ENCODE data around the gene ZNF385B. TPM values are rescaled to one million over a fixed set of nuclear protein-coding genes. Genes with fewer than 3 reads are reported as not detected.

The ZNF385B gene
- total RNA-seq, 5 donors from 2014 or later (not counting 1 experiment from before 2014, with no cell fraction given): 0.12 TPM; not detected in 4

DNA sequence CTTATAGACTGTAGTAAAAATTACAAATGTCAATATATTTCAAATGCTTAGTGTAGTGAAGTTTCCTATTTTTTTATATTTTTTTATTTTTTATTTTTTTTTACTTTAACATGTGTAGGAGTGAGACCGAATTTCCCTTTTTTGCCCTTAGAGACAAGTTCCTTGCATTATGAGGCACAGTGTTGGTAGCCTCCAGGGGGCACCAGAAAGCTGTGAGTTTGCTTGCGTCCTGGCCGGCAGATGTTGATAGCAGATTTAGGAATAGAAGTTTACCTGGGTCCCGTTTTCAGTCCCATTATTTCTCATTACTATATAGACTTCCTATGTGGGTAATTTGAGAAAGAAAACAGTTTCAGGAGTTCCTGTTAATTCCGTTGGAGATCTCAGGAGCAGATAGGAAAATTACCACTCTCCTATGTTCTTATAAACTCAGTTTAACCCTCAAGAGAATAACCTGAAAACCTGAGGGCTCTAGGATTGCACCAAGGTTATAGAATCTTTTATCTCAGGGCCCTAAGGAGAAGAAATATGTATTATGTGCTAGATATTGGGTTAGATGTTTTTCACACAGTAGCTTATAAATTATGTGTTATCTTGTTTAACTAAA is 439.3 kb downstream of the ZNF385B start:
- H3K36me3 Mint-ChIP-seq: no peaks in the 10 kb centered on the region
- ATAC-seq (replicated peaks in 1 of 4) (peak in 1 of 4 experiments; percentile 43), DNase-seq (peak in 15 of 35 experiments; percentile 1 to 49 (median 11))
- H3K27ac Mint-ChIP-seq: no peak overlapping the region
- no peaks in the 10 kb centered on the region for H3K9me3 Mint-ChIP-seq
- H3K4me1 Mint-ChIP-seq: peaks cover 0 to 2% (median 1%) of the 10 kb centered on the region in 3 donors
- Histone ChIP-seq H3K4me1 (ENCODE audit: control insufficient read depth in 1 of 2, extremely low read depth in 1 of 2, insufficient read depth in 2 of 2, low read length in 2 of 2) (no peaks in the 10 kb centered on the region), H3K9me3 (no peaks in the 10 kb centered on the region), H3K4me3 (ENCODE audit: control insufficient read depth in 1 of 2, extremely low read depth in 1 of 2, low read length in 1 of 2) (no peak overlapping the region), H3K27me3 (replicated peaks in 1 of 2; ENCODE audit: control insufficient read depth in 2 of 2, extremely low read depth in 1 of 2, insufficient read depth in 2 of 2, low read length in 1 of 2) (no peaks in the 10 kb centered on the region), H3K27ac (ENCODE audit: low read length) (no peak overlapping the region), H3K36me3 (ENCODE audit: control insufficient read depth in 2 of 2, extremely low read depth in 1 of 2, insufficient read depth in 1 of 2, low read length in 1 of 2) (no peaks in the 10 kb centered on the region)
- H3K4me3 Mint-ChIP-seq: no peak overlapping the region
- WGBS (ENCODE audit: insufficient coverage): no CpG with 5 or more reads among the region's 5 CpGs
- POLR2A ChIA-PET: no interaction called here
- CTCF ChIA-PET: interaction anchor here in 1 of 2 donors (0.9 to 1.0 kb wide), 2 partner anchors 9 to 18 kb away, joined by 3 to 4 read pairs; no protein-coding TSS in a partner anchor
- H3K27me3 Mint-ChIP-seq: peaks cover 3 to 14% of the 10 kb centered on the region in 2 donors

GRCh38 chr2:179417436-179417949 is 443.9 kb downstream of the ZNF385B start:
- DNase-seq (no peak), ATAC-seq (replicated peaks in 1 of 4) (no peak)
- no peak overlapping the region for H3K27ac ChIP-seq (ENCODE audit: low read length)
- H3K27ac Mint-ChIP-seq: no peak overlapping the region
- H3K4me1 ChIP-seq (ENCODE audit: control insufficient read depth in 1 of 2, extremely low read depth in 1 of 2, insufficient read depth in 2 of 2, low read length in 2 of 2): no peaks in the 10 kb centered on the region
- no peaks in the 10 kb centered on the region for H3K9me3 ChIP-seq
- H3K36me3 ChIP-seq (ENCODE audit: control insufficient read depth in 2 of 2, extremely low read depth in 1 of 2, insufficient read depth in 1 of 2, low read length in 1 of 2): no peaks in the 10 kb centered on the region
- peaks cover 0 to 2% (median 1%) of the 10 kb centered on the region in 3 donors for H3K4me1 Mint-ChIP-seq
- ChIA-PET POLR2A (no interaction called here), CTCF (no interaction called here)
- H3K4me3 Mint-ChIP-seq: no peak overlapping the region
- no CpG with 5 or more reads among the region's 2 CpGs for WGBS (ENCODE audit: insufficient coverage)
- H3K36me3 Mint-ChIP-seq: no peaks in the 10 kb centered on the region
- H3K27me3 Mint-ChIP-seq: peaks cover 8 to 14% of the 10 kb centered on the region in 2 donors
- H3K9me3 Mint-ChIP-seq: no peaks in the 10 kb centered on the region
- H3K4me3 ChIP-seq (ENCODE audit: control insufficient read depth in 1 of 2, extremely low read depth in 1 of 2, low read length in 1 of 2): no peak overlapping the region
- no peaks in the 10 kb centered on the region for H3K27me3 ChIP-seq (replicated peaks in 1 of 2; ENCODE audit: control insufficient read depth in 2 of 2, extremely low read depth in 1 of 2, insufficient read depth in 2 of 2, low read length in 1 of 2)

GRCh38 chr2:179412112-179412511 is 449.3 kb downstream of the ZNF385B start:
- ChIA-PET POLR2A (no interaction called here), CTCF (interaction anchor here in 1 of 2 donors (0.6 kb wide), 1 partner anchor 191 kb away, joined by 3 read pairs; no protein-coding TSS in a partner anchor)
- Histone ChIP-seq H3K27me3 (replicated peaks in 1 of 2; ENCODE audit: control insufficient read depth in 2 of 2, extremely low read depth in 1 of 2, insufficient read depth in 2 of 2, low read length in 1 of 2) (no peaks in the 10 kb centered on the region), H3K4me1 (ENCODE audit: control insufficient read depth in 1 of 2, extremely low read depth in 1 of 2, insufficient read depth in 2 of 2, low read length in 2 of 2) (peaks cover 0 to 2% of the 10 kb centered on the region in 2 experiments), H3K27ac (ENCODE audit: low read length) (no peak overlapping the region), H3K4me3 (ENCODE audit: control insufficient read depth in 1 of 2, extremely low read depth in 1 of 2, low read length in 1 of 2) (no peak overlapping the region), H3K36me3 (ENCODE audit: control insufficient read depth in 2 of 2, extremely low read depth in 1 of 2, insufficient read depth in 1 of 2, low read length in 1 of 2) (no peaks in the 10 kb centered on the region), H3K9me3 (no peaks in the 10 kb centered on the region)
- H3K4me1 Mint-ChIP-seq: peaks cover 0 to 5% (median 1%) of the 10 kb centered on the region in 3 donors
- no peak overlapping the region for H3K27ac Mint-ChIP-seq
- WGBS (ENCODE audit: insufficient coverage): no CpG with 5 or more reads among the region's 3 CpGs
- H3K36me3 Mint-ChIP-seq: no peaks in the 10 kb centered on the region
- DNase-seq (no peak), ATAC-seq (replicated peaks in 1 of 4) (no peak)
- H3K9me3 Mint-ChIP-seq: no peaks in the 10 kb centered on the region
- no peak overlapping the region for H3K4me3 Mint-ChIP-seq
- H3K27me3 Mint-ChIP-seq: peaks cover 22 to 31% of the 10 kb centered on the region in 2 donors

DNA sequence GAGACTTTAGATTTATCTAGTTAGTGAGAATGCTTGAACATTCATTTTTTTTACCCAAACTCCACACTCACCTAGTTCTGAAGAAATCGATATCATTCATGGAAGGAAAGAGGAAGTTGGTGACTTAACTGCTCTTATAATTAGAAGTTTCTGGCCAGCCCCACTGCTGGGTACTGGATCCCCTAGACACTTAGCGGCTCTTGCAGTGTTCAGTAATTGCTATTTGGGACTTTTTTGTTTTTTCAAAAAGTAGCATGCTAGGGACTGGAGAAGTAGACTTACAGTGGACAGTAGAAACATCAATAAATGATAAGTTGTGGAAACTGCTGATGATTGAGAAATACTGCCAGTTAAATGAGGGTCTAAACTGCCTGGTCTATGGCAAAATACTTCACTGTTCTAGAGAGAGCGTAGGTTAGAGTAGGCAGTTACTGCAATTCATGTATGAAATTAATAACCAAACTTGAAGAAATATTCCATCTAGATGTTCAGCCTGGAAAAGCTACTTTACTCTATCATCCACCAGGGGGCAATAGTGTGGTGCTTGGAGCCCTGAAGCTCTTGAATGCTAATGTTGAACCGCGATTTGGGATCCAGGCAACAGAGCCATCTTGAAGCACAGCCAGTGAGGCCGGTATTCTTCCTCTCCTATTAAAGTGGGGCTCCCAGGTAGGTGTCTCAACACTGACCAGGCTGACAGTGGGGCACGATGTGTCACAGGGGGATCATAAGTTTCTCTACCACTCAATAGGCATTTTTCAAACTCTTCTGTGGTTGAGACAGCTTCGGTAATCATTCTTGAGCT is 450.7 kb downstream of the ZNF385B start:
- ChIA-PET CTCF (no interaction called here), POLR2A (interaction anchor here in 1 of 2 donors (0.8 kb wide), 1 partner anchor 15 kb away, joined by 3 read pairs; no protein-coding TSS in a partner anchor)
- no peak for ATAC-seq (replicated peaks in 1 of 4)

GRCh38 chr2:179403624-179404023 is 457.8 kb downstream of the ZNF385B start:
- no peak for ATAC-seq (replicated peaks in 1 of 4)
- Mint-ChIP-seq H3K9me3 (no peaks in the 10 kb centered on the region), H3K27ac (no peak overlapping the region), H3K27me3 (peaks cover 15 to 24% of the 10 kb centered on the region in 2 donors), H3K4me3 (no peak overlapping the region), H3K36me3 (no peaks in the 10 kb centered on the region), H3K4me1 (no peaks in the 10 kb centered on the region)
- POLR2A ChIA-PET: no interaction called here
- Histone ChIP-seq H3K27me3 (replicated peaks in 1 of 2; ENCODE audit: control insufficient read depth in 2 of 2, extremely low read depth in 1 of 2, insufficient read depth in 2 of 2, low read length in 1 of 2) (no peaks in the 10 kb centered on the region), H3K4me1 (ENCODE audit: control insufficient read depth in 1 of 2, extremely low read depth in 1 of 2, insufficient read depth in 2 of 2, low read length in 2 of 2) (no peaks in the 10 kb centered on the region), H3K27ac (ENCODE audit: low read length) (no peak overlapping the region), H3K9me3 (no peaks in the 10 kb centered on the region), H3K36me3 (ENCODE audit: control insufficient read depth in 2 of 2, extremely low read depth in 1 of 2, insufficient read depth in 1 of 2, low read length in 1 of 2) (no peaks in the 10 kb centered on the region), H3K4me3 (ENCODE audit: control insufficient read depth in 1 of 2, extremely low read depth in 1 of 2, low read length in 1 of 2) (no peak overlapping the region)
- CTCF ChIA-PET: interaction anchor here in 1 of 2 donors (0.6 kb wide), 1 partner anchor 589 kb away, joined by 3 read pairs; no protein-coding TSS in a partner anchor
- DNase-seq: no peak

More for the DNA sequence above, 450.7 kb downstream of the ZNF385B start:
- 12% methylated on average over 3 of the region's 8 CpGs for WGBS (ENCODE audit: insufficient coverage)
- no peaks in the 10 kb centered on the region for H3K9me3 ChIP-seq
- Mint-ChIP-seq H3K27ac (no peak overlapping the region), H3K27me3 (peaks cover 25 to 33% of the 10 kb centered on the region in 2 donors), H3K36me3 (no peaks in the 10 kb centered on the region), H3K4me1 (peaks cover 0 to 5% (median 1%) of the 10 kb centered on the region in 3 donors), H3K9me3 (no peaks in the 10 kb centered on the region), H3K4me3 (no peak overlapping the region)
- peaks cover 0 to 2% of the 10 kb centered on the region in 2 experiments for H3K4me1 ChIP-seq (ENCODE audit: control insufficient read depth in 1 of 2, extremely low read depth in 1 of 2, insufficient read depth in 2 of 2, low read length in 2 of 2)
- no peaks in the 10 kb centered on the region for H3K36me3 ChIP-seq (ENCODE audit: control insufficient read depth in 2 of 2, extremely low read depth in 1 of 2, insufficient read depth in 1 of 2, low read length in 1 of 2)
- no peak overlapping the region for H3K27ac ChIP-seq (ENCODE audit: low read length)
- no peak overlapping the region for H3K4me3 ChIP-seq (ENCODE audit: control insufficient read depth in 1 of 2, extremely low read depth in 1 of 2, low read length in 1 of 2)
- DNase-seq: peak in 3 of 35 experiments; percentile 2 to 42 (median 2)
- H3K27me3 ChIP-seq (replicated peaks in 1 of 2; ENCODE audit: control insufficient read depth in 2 of 2, extremely low read depth in 1 of 2, insufficient read depth in 2 of 2, low read length in 1 of 2): no peaks in the 10 kb centered on the region

GRCh38 chr2:179393481-179393880 is 467.9 kb downstream of the ZNF385B start:
- 63% methylated on average over 1 of the region's 2 CpGs for WGBS (ENCODE audit: insufficient coverage)
- H3K9me3 ChIP-seq: no peaks in the 10 kb centered on the region

More at GRCh38 chr2:179393481-179393880, 467.9 kb downstream of the ZNF385B start:
- H3K27me3 Mint-ChIP-seq: no peaks in the 10 kb centered on the region
- Histone ChIP-seq H3K4me1 (ENCODE audit: control insufficient read depth in 1 of 2, extremely low read depth in 1 of 2, insufficient read depth in 2 of 2, low read length in 2 of 2) (no peaks in the 10 kb centered on the region), H3K27ac (ENCODE audit: low read length) (no peak overlapping the region), H3K27me3 (replicated peaks in 1 of 2; ENCODE audit: control insufficient read depth in 2 of 2, extremely low read depth in 1 of 2, insufficient read depth in 2 of 2, low read length in 1 of 2) (no peaks in the 10 kb centered on the region), H3K4me3 (ENCODE audit: control insufficient read depth in 1 of 2, extremely low read depth in 1 of 2, low read length in 1 of 2) (no peak overlapping the region), H3K36me3 (ENCODE audit: control insufficient read depth in 2 of 2, extremely low read depth in 1 of 2, insufficient read depth in 1 of 2, low read length in 1 of 2) (no peaks in the 10 kb centered on the region)
- ATAC-seq (replicated peaks in 1 of 4) (no peak), DNase-seq (no peak)
- no peak overlapping the region for H3K27ac Mint-ChIP-seq
- H3K36me3 Mint-ChIP-seq: no peaks in the 10 kb centered on the region
- H3K9me3 Mint-ChIP-seq: no peaks in the 10 kb centered on the region
- H3K4me1 Mint-ChIP-seq: no peaks in the 10 kb centered on the region
- ChIA-PET POLR2A (no interaction called here), CTCF (no interaction called here)
- H3K4me3 Mint-ChIP-seq: no peak overlapping the region

All from T-cell (primary cell).